Measurements from ENCODE around the gene KRTAP8-1.

KRTAP8-1 gene, protein sequence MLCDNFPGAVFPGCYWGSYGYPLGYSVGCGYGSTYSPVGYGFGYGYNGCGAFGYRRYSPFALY

DNA sequence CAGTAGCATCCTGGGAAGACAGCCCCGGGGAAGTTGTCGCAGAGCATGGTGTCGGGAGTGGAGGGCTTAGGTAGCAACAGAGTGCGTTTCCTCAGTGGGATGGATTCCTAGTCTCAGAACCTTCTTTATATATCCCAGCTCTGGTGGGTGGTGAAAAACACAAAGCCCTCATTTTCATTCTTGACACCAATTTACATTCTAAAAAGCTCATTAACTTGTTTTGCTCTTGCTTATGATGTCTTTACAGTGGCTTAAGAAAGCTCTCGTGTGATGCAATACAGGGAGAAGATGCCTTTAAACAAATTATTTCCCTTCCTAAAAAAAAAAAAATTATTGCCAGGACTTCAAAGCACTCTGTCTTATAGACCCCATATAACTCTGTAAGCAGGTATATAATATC lies at the start of gene KRTAP8-1:
Gene KRTAP8-1, minus strand, starts transcription at position 101 of the 400 bp plus-strand sequence. Its CDS starts 54 bp downstream, at position 47.
- DNase-seq (ENCODE audit: low read depth) = no peak

DNA sequence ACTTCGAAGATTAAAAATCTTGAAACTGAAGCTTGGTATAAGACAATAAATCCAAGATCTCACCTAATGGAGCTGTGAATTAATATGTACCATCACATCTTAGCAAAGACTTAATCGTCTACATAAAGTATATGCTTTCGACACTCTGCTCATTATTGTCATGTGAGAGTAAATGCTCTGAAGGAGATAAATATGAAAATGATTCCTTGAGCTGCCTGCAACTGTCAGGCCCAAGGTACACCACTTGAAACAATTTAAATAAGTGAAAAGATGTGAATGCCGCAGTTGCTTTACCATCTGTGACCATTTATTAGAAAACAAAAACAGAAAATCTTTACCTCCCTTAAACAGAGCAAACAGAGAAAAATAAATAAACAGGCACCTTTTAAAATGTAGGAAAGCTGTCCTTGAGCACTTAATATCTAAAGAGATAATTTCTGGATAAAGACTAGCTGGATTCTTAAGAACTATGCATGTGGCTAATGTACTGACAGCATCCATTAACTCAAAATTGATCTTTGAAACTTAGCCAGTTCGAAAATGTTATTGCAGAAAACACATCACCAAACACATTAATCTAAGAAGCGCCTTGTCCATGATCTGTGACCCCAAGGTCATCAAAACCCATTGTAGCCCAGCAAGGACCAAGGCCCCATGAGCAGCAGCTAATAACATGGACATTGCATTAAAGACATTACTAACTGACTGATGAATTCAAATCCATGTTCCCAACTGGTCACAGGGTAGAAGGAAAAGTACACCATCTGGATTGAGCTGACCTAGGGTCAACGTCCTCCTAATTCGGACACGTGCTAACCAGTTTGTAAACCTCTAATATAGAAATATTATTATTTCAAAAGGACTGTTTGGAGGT lies 34.8 kb upstream of the KRTAP8-1 start:
- DNase-seq (ENCODE audit: low read depth) = no peak

DNA sequence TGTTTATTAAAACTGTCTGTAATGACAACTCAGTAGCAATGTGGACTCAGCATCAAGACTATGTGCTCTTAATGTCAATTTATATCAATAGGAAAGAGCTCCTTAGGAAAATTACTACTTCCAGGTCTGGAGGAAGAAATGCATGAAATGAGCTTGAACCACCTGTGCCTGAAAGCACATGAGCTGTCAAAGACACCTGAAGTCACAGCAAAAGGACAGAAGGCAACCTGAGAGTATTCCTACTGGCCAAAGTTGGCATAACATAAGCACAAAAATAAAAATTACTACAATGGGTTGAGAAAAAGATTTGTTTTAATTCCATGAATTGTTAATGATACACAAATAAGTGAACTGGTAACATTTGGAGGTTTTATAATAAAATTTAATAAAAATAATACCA lies 29.9 kb upstream of the KRTAP8-1 start:
- DNase-seq (ENCODE audit: low read depth) = no peak

DNA sequence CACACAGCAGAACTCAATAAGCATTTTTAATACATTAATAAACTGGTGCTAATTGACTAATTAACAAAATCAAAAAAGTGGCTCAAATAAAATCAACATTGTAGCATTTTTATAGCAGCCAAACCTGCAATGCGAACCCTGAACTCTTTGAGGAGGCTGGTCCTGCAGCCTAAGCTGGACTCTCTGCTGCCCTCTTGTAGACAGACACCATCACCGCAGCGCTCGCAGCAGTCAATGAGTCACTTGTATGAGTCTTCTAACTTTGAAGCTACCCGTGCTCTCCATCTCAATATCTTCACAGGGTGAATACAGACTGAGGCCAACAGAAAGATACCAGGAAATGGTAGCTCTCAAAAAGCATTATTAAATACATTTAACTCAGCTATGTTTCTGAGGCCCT lies 26.2 kb upstream of the KRTAP8-1 start:
- DNase-seq (ENCODE audit: low read depth) = no peak

DNA sequence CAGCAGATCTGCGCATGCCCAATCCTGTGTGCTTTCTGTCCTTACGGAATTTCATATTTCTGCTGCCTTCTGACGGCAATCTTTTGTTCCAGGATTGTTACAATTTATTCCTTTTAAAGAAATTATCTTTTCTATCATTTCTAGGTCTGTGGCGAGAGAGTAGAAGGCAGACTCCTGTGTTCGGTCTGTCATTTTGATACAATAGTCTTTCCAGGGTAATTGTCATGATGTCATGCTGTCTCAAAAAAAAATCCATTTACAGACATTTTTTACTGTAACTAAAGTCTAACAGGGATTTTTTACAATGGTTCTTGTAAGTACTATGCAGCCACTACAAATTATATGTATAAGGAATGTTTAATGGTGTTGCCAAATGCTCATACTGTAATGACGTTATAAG lies 25.5 kb upstream of the KRTAP8-1 start:
- no peak for DNase-seq (ENCODE audit: low read depth)

DNA sequence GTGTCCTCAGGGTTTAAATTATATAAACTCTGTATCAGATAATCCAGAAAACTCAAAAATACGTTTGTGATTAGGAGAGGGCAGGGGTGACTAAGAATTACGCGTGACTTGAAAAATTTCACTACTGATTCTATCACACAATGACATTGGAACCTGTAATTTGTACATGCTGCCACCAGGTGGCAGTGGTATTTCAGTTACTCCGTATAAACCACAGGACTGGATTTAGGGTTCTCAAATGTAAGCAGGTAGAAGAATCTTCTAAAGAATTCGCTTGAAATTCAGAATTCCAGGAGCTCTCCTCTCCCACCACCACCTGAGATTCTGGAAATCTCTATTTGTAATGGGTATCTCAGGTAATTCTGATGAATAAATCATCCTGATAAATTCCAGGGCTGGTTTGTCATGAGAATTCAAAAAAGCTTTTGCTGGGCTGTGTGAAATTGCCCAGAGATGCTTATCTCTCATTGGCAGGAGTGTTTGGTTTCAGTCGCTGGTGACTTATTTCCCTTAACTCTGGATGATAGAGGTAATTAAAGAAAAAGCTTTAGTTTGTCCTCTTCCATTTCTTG lies 18.2 kb upstream of the KRTAP8-1 start:
- no peak for DNase-seq (ENCODE audit: low read depth)

DNA sequence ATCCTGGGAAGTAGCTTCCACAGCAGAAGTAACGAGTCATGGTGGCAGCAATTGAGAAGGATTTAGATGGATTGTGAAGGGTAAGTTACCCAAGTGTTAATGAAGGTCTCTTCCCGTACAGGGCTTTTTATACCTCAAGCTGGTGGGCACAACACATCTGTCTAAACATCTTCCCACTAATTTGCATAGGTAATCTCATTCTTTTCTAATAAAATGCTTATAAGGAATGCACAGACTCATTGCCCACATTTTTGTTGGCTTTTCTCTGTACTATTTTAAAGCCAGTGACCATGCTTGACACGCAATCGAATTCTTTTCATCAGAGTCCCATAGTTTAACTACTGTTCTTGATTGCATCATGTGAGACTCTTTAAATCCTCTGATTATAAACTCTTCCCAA lies 16.6 kb upstream of the KRTAP8-1 start, which contains the start of gene KRTAP7-1:
Gene KRTAP7-1, minus strand, starts transcription at position 101 of the 400 bp plus-strand sequence. Its CDS starts 61 bp downstream, at position 40.
- no peak for DNase-seq (ENCODE audit: low read depth)

DNA sequence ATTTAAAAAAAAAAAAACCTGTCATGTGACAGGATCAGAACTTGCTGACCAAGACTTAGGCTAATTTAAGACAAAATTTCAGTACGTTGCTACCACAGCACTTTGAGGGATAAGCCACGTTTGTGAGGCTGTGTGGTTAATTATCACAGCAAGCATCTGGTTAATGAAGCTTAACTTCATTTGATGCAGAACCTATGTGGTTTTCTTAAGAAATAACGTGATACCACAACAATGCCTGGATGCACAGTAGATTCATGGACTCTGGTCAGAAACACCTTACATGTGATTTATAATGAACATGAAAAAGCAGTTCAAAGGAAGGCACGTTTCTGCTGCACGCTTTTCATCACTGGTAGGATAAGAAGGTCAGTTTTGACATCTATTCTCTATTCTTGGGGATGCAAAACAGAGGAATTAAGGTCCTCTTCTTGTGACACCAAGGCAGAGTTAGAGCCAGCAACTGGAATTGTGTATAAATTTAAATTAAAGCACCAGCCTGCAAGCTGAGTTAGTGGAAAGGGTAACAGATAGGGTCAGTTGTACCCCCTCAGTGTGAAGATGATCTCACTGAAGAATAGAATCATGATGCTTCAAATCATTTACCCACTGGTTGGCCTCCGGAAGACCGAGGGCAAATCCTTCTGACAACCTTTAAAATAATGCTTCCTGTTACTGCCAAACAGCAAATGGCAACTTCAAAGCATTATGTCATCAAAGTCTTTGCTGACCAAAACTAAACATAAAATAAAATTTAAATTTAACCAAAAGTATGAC lies 6.0 kb upstream of the KRTAP8-1 start:
- DNase-seq (ENCODE audit: low read depth) = no peak

DNA sequence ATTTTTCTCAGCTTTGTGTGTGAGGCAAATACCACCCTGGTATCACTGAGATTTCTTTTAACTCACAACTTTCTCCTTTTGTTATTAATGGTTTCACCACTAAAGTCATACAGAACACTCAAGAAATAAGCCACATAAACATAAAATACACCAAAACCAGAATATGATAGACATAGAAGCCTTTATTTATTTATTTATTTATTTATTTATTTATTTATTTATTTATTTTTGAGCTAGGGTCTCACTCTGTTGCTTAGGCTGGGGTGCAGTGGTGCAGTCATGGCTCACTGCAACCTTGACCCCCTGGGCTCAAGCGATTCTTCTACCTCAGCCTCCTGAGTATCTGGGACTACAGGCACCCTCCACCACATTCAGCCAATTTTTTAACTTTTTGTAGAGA lies 12.5 kb downstream of the KRTAP8-1 start:
- no peak for DNase-seq (ENCODE audit: low read depth)

DNA sequence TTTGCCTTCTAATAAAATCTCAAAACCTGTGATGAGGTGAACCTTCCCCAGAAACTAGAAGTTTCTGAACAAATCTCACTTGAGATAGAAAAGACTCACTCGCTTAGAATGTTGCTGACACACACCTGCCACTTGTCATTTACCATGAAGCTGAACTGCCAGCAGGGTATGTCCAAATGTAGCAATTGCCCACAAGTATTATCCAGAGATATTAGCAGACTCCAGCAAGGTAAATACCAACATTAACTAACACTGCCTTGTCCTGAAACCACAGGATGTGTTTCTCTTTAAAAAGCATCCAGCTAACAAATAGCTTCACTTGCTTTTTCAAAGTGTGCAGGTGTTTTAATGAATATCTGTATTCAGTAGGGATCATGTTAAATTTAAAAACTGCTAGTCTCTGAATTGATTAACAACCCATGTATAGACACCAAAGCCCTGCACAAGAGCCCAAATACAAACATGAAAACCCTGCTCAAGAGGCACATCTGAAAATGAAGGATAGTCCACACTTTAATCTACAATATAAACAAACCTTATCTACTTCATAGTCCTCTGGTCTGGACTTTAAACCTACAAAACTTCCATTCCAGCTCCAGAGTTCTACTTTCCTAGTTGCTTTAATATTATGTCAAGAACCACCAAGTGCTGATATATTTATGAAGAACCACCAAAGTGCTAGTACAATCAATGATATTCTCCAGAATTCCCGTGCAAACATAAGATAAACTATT lies 19.3 kb downstream of the KRTAP8-1 start:
- no peak for DNase-seq (ENCODE audit: low read depth)

DNA sequence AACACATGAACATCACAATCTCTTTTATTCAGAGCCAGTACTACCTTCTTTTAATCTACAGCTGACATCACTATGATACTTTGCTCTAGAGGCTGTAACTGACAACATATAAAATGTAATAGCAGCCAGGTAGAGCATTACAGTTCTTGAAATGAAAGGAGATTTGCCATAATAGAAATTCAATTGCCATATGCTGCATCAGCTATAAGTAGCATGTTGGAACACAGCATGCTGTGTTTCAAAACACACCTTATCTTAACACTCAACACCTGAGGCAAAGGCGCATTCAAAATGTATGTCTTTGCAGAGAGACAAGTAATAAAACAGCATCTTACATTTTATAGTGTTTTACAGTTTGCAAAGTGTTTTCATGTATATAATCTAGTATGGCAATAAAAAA lies 33.8 kb downstream of the KRTAP8-1 start:
- no peak for DNase-seq (ENCODE audit: low read depth)

DNA sequence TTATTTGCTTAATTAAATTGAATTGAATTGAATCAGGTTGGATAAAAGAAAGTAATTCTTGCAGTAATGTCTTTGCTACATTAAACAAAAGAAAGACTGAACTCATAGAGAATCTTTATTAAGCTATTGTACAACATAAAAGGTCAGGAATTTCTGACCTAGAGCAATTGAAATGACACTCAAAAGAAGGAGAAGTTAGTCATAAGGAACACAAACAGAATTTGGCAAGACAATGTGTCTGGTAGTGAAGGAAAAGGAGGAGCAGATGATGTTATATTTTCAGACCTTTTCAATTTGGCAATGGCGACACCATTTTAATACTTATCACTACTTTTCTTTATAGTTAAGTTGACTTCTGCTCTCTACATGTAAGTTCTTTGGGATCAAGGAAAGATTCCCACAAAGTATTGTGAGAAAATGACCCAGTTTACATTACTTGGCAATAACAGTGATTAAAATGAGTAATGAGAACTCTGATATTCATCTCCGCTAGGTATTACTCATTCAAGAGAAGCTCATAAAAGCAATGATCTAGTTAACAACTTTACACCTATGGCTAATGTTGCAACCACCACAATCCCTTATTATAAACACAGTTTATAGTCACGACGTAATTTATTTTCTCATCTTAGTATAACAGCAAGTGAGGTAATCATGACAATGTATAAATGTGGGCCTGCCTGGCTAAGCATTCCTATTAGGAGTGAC lies 43.2 kb downstream of the KRTAP8-1 start:
- DNase-seq (ENCODE audit: low read depth) = no peak
